ENCODE data around the gene MLC1.

MLC1 gene

DNA sequence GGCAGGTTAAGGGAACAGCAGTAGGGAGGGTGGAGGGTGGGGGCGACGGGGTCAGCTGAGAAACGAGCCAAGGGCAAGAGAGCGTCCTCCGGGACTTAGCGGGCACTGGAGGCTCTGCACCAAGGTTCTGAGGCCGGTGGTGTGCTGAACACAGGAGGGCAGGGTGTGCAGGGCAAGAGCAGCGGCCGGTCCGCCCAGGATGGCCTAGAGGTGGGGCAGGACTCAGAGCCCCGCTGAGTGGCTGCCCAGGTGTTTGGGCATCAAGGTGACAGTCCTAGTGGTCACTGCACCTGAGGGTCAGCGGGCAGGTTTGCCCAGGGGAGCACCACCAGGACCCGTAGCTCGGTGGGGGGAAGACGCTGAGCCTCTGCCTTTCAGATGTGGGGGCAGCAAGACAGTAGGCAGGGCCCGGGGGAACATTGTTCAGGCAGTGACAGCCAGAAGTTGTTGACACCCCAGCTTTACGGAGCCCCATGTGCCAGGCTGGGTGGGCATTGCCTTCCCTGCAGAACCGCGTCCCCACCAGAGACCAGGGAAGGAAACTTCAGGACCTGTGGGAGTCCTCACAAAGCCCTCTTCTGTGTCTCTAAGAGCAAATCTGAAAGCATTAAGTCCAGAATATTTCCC, 22.6 kb downstream of the MLC1 start:
- Mint-ChIP-seq H3K27ac (no peak overlapping the region), H3K4me1 (ENCODE audit: low read depth) (no peaks in the 10 kb centered on the region), H3K9me3 (no peaks in the 10 kb centered on the region), H3K27me3 (ENCODE audit: low read depth) (peaks cover 15% of the 10 kb centered on the region), H3K4me3 (no peak overlapping the region), H3K36me3 (ENCODE audit: low read depth) (no peaks in the 10 kb centered on the region)
- DNase-seq (ENCODE audit: low spot score) = no peak

DNA sequence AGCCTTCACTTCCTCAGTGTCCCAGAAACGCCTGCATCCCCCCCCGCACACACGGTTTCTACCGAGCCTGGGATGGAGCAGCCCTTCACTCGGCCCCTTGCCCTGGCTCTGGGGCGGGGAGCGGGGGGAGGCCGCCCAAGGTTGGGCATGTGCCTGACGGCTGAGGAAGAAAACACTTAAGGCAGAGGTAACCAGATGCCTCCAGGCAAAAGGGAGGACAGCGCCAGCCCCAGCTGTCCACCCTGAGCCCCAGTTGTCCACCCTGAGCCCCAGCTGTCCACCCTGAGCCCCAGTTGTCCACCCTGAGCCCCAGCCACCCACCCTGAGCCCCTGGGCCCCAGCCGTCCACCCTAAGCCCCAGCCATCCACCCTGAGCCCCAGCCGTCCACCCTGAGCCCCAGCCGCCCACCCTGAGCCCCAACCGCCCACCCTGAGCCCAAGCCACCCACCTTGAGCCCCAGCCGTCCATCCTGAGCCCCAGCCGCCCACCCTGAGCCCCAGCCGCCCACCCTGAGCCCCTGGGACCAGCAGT, 23.3 kb downstream of the MLC1 start:
- Mint-ChIP-seq H3K27me3 (ENCODE audit: low read depth) (peaks cover 16% of the 10 kb centered on the region), H3K4me3 (no peak overlapping the region), H3K9me3 (no peaks in the 10 kb centered on the region)

DNA sequence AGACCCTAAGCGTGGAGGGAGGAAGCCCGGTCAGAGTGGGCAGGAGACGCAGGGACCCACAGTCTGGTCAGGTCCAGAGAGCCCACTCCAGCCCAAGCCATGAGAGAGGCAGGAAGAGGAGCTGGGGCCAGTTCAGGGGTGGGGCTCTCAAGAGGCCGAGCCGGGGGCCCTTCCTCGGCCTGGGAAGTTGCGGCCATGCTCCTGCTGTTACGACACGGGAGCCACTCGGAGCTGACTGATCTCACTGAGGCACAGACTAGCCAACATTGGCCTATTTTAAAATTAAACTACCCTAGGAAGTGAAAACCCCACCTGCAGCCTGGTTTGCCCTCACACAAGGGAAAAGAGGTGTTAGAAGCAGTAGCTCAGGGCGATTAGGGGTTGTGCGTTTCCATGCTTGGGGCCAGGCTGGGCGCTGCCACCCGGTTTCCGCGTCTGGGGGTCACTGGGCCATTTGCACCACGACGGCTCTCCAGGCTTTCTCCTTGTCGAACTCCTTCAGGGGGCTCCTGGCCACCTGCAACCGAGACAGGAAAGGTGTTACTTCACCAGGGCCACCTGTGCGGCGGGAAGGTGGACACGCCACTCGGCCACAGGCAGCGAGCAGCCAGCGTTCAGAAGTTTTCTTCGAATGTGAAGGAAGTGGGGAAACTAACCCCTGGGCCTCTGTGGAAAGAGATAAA, 23.9 kb downstream of the MLC1 start:
- H3K4me1 Mint-ChIP-seq (ENCODE audit: low read depth) = no peaks in the 10 kb centered on the region
- H3K27me3 Mint-ChIP-seq (ENCODE audit: low read depth) = peaks cover 16% of the 10 kb centered on the region
- H3K36me3 Mint-ChIP-seq (ENCODE audit: low read depth) = no peaks in the 10 kb centered on the region
- no peaks in the 10 kb centered on the region for H3K9me3 Mint-ChIP-seq
- no peak overlapping the region for H3K27ac Mint-ChIP-seq
- H3K4me3 Mint-ChIP-seq = no peak overlapping the region
- DNase-seq (ENCODE audit: low spot score) = no peak

More for the DNA sequence above, 23.3 kb downstream of the MLC1 start:
- no peaks in the 10 kb centered on the region for H3K36me3 Mint-ChIP-seq (ENCODE audit: low read depth)
- DNase-seq (ENCODE audit: low spot score) = no peak
- H3K4me1 Mint-ChIP-seq (ENCODE audit: low read depth) = no peaks in the 10 kb centered on the region
- H3K27ac Mint-ChIP-seq = no peak overlapping the region

DNA sequence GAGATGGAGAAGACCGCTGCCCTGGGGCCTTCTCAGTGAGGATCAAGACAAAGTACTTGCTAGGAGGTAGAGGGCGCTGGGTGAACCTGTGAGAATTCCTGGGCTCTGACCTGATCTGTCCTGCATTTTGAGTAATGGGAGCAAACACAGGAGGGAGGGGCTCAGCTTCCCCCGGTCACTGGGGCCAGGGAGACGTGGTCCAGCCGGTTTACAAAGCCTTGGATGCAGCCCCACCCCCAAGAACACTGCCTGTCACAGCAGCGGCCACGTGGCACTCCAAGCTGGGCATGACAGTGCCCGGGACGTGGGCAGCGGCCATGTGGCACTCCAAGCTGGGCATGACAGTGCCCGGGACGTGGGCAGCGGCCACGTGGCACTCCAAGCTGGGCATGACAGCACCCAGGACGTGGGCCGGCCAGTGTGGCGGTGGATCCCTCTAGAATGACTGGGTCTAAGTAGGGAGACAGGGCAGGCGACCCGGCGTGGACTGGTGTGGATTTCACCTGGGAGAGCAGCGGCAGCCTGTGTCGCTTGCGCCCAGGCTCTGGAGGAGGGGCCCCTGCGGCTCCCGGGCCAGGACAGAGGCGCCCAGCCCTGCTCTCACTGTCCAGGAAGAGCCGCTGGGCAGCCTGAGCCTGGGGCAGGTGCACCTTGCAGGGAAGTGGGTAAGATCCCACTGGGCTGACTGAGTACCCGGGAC, 24.6 kb downstream of the MLC1 start:
- Mint-ChIP-seq H3K27ac (no peak overlapping the region), H3K4me3 (no peak overlapping the region), H3K36me3 (ENCODE audit: low read depth) (no peaks in the 10 kb centered on the region), H3K4me1 (ENCODE audit: low read depth) (no peaks in the 10 kb centered on the region), H3K27me3 (ENCODE audit: low read depth) (peaks cover 18% of the 10 kb centered on the region), H3K9me3 (no peaks in the 10 kb centered on the region)
- DNase-seq (ENCODE audit: low spot score) = no peak

DNA sequence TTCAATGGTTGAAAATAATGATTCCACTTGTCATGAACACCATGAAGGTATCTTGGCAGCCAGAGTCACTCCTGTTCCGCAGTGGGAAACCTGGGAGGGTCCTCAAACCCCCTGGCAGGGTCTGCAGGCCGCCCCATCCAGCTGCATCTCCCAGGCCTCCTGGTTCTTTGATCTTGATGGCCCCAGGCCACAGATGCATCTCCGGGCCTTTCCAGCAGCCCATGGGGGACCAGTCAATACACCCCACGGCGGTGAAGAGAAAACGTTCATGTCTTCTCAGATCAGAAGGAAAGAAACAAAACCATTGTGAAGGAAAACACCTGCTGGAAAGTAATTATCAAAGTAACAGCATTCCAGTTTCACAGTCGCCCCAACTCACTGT, 25.4 kb downstream of the MLC1 start:
- no peak overlapping the region for H3K27ac Mint-ChIP-seq

DNA sequence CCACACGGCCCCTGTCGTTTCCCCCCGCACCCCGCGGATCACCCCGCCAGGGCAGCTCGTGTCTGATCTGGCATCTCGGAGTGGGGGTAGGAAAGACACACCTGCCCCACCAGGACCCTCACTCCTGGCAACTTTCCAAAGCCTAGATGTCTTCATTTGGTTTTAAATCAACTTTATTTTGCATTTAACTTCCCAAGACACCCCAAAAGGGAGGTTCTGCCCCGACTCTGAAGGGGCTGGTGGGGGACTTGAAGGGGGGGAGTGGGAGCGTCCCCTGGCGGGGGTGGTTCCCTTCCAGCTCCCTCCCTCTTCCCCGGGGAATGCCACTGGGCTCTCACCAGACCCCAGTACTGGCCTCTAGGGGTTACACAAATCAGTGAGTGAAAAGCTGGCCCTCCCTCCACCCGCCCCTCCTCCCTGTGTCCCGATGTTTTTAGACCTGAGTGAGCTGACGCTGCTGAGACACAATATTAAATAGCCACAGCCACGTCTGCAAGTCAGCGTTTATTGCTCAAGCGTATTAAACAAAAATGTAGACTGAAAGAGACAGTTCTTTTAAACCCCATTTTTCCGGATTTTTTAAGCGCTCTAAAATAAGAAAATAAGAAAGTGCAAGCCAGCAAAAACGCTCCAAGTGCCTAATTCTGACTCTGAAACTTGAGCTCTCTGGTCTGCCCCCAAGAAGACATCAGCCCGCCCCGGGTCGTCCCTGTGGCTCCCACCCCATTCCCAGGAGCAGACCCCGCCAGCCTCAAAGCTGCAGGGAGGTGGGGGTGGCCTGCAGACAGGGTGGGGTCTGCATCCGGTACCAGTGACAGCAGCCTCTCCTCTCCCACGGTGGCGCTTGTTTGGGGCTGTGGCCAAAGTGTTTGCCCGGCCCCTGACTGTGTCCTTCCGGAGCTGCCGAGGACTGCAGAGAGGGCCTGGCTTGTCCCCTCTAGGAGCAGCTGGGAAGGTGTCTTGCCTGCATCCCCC, 26.0 kb downstream of the MLC1 start:
- DNase-seq (ENCODE audit: low spot score) = no peak
- Mint-ChIP-seq H3K27ac (no peak overlapping the region), H3K9me3 (no peaks in the 10 kb centered on the region), H3K4me1 (ENCODE audit: low read depth) (no peaks in the 10 kb centered on the region), H3K27me3 (ENCODE audit: low read depth) (peaks cover 20% of the 10 kb centered on the region), H3K4me3 (no peak overlapping the region), H3K36me3 (ENCODE audit: low read depth) (no peaks in the 10 kb centered on the region)

More for the DNA sequence above, 25.4 kb downstream of the MLC1 start:
- H3K4me3 Mint-ChIP-seq = no peak overlapping the region
- peaks cover 20% of the 10 kb centered on the region for H3K27me3 Mint-ChIP-seq (ENCODE audit: low read depth)
- no peak for DNase-seq (ENCODE audit: low spot score)
- H3K36me3 Mint-ChIP-seq (ENCODE audit: low read depth) = no peaks in the 10 kb centered on the region
- H3K4me1 Mint-ChIP-seq (ENCODE audit: low read depth) = no peaks in the 10 kb centered on the region
- H3K9me3 Mint-ChIP-seq = no peaks in the 10 kb centered on the region

DNA sequence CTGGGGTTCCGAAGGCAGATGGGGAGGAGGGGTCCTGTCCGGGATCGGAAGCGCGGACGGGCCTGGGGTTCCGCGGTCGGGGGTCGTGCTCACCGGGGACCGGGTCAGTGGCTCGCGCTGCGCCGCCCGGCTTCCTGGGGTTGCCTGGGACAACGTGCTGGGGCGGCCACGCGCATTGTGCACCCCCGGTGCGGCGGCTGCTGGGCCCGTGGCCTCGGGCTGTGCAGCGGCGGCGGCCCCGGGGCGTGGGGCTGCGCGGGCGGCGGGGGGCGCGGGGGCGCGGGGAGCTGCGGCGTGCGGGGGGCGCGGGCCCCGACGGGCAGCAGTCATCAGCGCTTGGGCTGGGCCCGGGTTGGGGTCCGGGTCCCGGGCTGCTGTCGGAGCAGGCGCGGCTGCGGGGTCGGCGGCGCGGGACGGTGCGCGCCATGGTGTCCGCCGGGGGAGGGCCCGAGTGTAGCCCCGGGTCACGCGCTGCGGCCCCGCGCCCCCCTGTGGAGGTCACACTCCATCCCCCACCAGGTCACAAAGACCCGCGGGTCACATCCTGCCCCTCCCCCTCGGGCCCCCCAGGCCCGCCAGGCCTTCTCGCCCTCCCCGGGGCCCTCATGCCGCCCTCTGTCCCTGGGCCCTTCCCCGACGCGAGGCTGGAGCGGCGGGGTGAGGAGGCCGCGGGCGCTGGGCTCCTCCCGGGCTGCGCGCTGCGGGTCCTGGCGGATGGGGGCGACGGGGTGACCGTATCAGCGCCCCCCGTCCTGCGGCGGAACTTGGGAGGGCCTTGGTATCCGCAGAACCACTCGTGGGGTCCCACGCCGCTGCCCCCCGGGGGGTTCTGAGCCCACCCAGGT, 26.9 kb downstream of the MLC1 start, which contains the start of gene TTLL8:
Gene TTLL8 (minus strand): TSS at position 238 of the 845 bp plus-strand sequence.
- Mint-ChIP-seq H3K27me3 (ENCODE audit: low read depth) (peaks cover 20% of the 10 kb centered on the region), H3K36me3 (ENCODE audit: low read depth) (no peaks in the 10 kb centered on the region), H3K4me1 (ENCODE audit: low read depth) (no peaks in the 10 kb centered on the region), H3K4me3 (no peak within 1 kb of the TSS), H3K9me3 (peaks cover 6% of the 10 kb centered on the region), H3K27ac (no peak within 1 kb of the TSS)
- no peak for DNase-seq (ENCODE audit: low spot score)

DNA sequence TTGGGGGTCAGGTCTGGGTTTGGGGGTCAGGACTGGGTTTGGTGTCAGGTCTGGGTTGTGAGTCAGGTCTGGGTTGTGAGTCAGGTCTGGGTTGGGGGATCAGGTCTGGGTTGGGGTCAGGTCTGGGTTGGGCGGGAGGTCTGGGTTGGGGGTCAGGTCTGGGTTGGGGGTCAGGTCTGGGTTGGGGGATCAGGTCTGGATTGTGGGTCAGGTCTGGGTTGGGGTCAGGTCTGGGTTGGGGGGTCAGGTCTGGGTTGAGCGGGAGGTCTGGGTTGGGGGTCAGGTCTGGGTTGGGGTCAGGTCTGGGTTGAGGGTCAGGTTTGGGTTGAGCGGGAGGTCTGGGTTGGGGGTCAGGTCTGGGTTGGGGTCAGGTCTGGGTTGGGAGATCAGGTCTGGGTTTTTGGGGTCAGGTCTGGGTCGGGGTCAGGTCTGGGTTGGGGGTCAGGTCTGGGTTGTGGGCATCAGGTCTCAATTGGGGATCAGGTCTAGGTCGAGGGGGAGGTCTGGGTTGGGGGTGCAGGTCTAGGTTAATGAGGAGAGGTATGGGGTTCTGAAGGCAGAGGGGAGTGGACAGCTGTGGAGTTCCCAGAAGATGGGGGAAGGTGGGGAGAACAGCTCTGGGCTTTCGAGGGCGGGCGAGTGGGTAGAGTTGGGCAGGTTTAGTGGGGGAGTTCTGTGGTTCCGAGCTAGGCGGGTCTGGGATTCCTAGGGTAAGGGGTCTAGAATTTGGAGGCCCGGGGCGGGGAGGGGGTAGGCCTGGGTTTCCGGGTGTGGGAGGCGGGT, 27.8 kb downstream of the MLC1 start:
- DNase-seq (ENCODE audit: low spot score) = no peak
- no peak overlapping the region for H3K27ac Mint-ChIP-seq
- no peaks in the 10 kb centered on the region for H3K4me1 Mint-ChIP-seq (ENCODE audit: low read depth)
- peaks cover 7% of the 10 kb centered on the region for H3K9me3 Mint-ChIP-seq
- H3K4me3 Mint-ChIP-seq = no peak overlapping the region
- peaks cover 20% of the 10 kb centered on the region for H3K27me3 Mint-ChIP-seq (ENCODE audit: low read depth)
- no peaks in the 10 kb centered on the region for H3K36me3 Mint-ChIP-seq (ENCODE audit: low read depth)

DNA sequence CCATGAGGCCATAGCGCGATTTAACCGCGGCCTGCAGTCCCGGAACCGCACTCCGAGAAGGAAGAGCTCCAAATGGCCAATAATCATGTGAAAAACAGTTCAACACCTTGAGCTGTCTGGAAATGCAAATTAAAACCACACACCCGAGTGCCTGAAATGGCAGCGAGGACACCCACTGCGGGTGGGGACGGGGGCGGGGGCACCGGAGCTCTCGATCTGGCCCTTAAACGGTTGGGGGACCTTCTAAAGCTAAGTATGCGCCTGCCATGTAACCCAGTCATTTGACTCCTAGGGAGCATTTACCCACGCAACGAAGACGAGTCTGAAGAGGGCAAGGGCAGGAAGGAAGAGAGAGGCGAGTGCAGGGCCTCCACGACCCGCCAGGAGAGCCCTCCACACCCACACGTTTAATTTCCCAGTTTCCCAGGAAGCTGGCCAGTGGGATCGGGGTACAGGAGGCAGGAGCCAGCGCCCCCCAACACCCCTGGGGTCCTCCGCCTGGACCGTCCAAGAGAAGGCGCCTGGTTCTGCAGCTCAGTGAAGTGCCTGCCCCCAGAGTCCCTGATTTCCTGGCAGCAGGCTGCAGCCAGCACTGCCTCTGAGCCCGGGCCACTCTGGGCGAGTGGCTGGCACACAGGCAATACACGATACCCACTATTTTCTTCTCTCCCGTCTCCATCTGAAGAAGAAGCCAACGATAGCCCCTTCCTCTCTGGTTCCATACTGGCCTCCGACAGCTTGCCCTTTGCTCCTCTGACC, 28.8 kb downstream of the MLC1 start:
- no peaks in the 10 kb centered on the region for H3K4me1 Mint-ChIP-seq (ENCODE audit: low read depth)
- H3K27me3 Mint-ChIP-seq (ENCODE audit: low read depth) = peaks cover 20% of the 10 kb centered on the region

DNA sequence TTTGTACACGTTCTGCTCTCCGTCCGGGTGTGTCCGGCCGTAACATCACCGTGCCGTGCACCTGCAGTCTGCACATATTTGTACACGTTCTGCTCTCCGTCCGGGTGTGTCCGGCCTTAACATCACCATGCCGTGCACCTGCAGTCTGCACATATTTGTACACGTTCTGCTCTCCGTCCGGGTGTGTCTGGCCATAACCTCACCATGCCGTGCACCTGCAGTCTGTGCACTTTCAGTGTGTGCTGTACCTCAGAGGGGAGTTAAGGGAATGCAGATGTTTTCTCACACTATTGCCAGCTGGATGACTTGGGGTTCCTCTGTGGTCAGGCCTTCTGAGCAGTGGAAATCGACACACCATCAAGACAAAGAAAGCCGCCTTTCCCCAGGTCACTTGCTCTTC, 31.4 kb downstream of the MLC1 start:
- DNase-seq (ENCODE audit: low spot score) = no peak
- peaks cover 7% of the 10 kb centered on the region for H3K27me3 Mint-ChIP-seq (ENCODE audit: low read depth)
- no peaks in the 10 kb centered on the region for H3K36me3 Mint-ChIP-seq (ENCODE audit: low read depth)
- no peak overlapping the region for H3K27ac Mint-ChIP-seq
- H3K4me3 Mint-ChIP-seq = no peak overlapping the region
- no peaks in the 10 kb centered on the region for H3K4me1 Mint-ChIP-seq (ENCODE audit: low read depth)
- peaks cover 11% of the 10 kb centered on the region for H3K9me3 Mint-ChIP-seq

More for the DNA sequence above, 28.8 kb downstream of the MLC1 start:
- peaks cover 11% of the 10 kb centered on the region for H3K9me3 Mint-ChIP-seq
- no peak overlapping the region for H3K4me3 Mint-ChIP-seq
- H3K27ac Mint-ChIP-seq = no peak overlapping the region
- no peak for DNase-seq (ENCODE audit: low spot score)
- H3K36me3 Mint-ChIP-seq (ENCODE audit: low read depth) = no peaks in the 10 kb centered on the region

DNA sequence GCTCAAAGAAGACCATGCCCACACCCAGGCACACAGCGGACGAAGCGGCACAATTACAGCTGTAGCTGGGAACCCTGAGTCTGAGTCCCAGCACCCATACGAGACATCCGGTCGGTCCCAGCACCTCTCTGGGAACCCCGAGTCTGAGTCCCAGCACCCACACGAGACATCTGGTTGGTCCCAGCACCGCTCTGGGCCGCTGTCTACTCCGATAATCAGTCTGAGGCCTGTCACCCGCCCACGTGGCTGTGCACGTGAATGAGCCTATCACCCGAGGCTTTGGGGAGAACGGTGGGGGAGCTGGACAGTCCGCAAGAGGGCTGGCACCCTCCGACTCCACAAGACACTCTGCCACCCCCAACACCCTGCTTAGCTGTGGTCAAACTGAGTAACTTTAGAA, 33.3 kb downstream of the MLC1 start:
- H3K4me3 Mint-ChIP-seq = no peak overlapping the region
- no peak overlapping the region for H3K27ac Mint-ChIP-seq
- no peaks in the 10 kb centered on the region for H3K4me1 Mint-ChIP-seq (ENCODE audit: low read depth)
- peaks cover 4% of the 10 kb centered on the region for H3K27me3 Mint-ChIP-seq (ENCODE audit: low read depth)
- no peak for DNase-seq (ENCODE audit: low spot score)
- H3K9me3 Mint-ChIP-seq = peaks cover 11% of the 10 kb centered on the region
- H3K36me3 Mint-ChIP-seq (ENCODE audit: low read depth) = no peaks in the 10 kb centered on the region
